ENCODE data around the gene FRRS1.

Gene FRRS1

DNA sequence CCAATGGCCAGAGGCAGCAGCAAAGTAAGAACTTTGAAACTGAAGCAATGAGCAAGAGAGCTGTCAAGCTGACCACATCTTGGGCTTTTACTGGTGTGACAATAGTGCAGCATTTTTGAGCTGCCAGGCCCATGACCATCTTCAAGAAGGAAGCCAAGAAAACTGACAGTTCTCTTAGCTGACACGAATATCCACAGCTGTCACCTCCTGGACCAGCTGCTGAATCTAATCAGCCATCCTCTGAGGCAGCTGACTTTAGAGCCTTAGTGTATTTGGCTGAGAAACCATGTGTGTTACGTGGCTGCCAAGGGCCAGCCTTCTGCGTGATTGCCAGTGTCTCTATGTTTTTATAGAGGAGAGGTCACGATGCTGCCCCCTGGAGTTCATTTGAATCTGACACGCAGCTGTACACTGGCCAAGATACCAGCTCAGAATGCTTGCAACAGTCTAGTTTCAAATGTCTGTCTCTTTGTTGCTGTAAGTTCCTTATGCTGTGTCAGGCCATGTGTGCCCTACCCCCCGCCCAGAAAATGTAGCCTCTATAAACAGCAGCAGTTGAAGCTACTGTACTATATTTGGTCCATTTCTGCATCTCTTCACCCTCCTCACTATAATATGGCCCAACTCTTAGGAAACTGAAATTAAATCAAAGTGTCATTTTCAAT is 80.8 kb downstream of the FRRS1 start:
- TF ChIP-seq EZH2phosphoT487 (IDR thresholded peaks at IDR 0.05; ENCODE audit: low read depth) = no peak
- TF ChIP-seq, protein P1, sequence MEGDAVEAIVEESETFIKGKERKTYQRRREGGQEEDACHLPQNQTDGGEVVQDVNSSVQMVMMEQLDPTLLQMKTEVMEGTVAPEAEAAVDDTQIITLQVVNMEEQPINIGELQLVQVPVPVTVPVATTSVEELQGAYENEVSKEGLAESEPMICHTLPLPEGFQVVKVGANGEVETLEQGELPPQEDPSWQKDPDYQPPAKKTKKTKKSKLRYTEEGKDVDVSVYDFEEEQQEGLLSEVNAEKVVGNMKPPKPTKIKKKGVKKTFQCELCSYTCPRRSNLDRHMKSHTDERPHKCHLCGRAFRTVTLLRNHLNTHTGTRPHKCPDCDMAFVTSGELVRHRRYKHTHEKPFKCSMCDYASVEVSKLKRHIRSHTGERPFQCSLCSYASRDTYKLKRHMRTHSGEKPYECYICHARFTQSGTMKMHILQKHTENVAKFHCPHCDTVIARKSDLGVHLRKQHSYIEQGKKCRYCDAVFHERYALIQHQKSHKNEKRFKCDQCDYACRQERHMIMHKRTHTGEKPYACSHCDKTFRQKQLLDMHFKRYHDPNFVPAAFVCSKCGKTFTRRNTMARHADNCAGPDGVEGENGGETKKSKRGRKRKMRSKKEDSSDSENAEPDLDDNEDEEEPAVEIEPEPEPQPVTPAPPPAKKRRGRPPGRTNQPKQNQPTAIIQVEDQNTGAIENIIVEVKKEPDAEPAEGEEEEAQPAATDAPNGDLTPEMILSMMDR (IDR thresholded peaks at IDR 0.05; ENCODE audit: low read depth, low read length) = peak; percentile 62
- Histone ChIP-seq H3K9ac (ENCODE audit: low read length) (no peak overlapping the region), H3K27me3 (ENCODE audit: low read depth, low read length) (no peaks in the 10 kb centered on the region), H3K36me3 (replicated peaks; ENCODE audit: low read depth, low read length) (no peaks in the 10 kb centered on the region), H3K27ac (ENCODE audit: low read length) (no peak overlapping the region), H3K4me2 (ENCODE audit: low read length) (peak overlapping the region; percentile 36; the same call in 1 of the 2 replicates), H3K79me2 (ENCODE audit: low read length) (no peaks in the 10 kb centered on the region), H3K9me3 (ENCODE audit: insufficient read depth, low read length) (no peaks in the 10 kb centered on the region), H3K4me3 (ENCODE audit: low read length) (no peak overlapping the region), H2AFZ (ENCODE audit: low read depth, low read length) (no peak overlapping the region), H4K20me1 (ENCODE audit: insufficient read depth, low read length) (no peaks in the 10 kb centered on the region), H3K4me1 (ENCODE audit: low read length) (no peaks in the 10 kb centered on the region)

DNA sequence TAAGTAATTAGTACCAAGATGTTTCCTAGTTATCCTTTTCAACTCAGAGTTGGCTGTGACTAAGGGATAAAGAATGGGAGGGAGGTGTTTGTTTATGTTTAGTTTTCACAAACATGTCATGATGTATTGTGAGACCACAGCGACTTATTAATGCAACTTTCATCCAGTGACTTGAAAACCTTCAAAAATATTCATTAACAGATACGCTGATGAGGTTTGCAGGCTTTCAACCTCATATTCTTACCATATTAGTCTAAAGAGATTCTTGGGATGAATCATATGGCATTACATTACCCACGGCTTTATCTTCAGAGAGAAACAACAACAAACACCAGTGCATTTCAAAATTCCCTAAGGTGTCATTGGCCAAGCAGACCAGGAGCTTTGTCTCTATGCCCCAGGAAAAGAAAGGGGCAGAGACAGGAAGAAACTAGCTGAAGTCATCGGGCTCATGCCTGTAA is 84.1 kb downstream of the FRRS1 start:
- Histone ChIP-seq H2AFZ (ENCODE audit: low read depth, low read length) (no peak overlapping the region), H3K9ac (ENCODE audit: low read length) (no peak overlapping the region), H3K27ac (ENCODE audit: low read length) (no peak overlapping the region), H3K9me3 (ENCODE audit: insufficient read depth, low read length) (no peaks in the 10 kb centered on the region), H3K4me1 (ENCODE audit: low read length) (no peaks in the 10 kb centered on the region), H3K27me3 (ENCODE audit: low read depth, low read length) (no peaks in the 10 kb centered on the region), H3K36me3 (replicated peaks; ENCODE audit: low read depth, low read length) (no peaks in the 10 kb centered on the region), H3K4me2 (ENCODE audit: low read length) (no peak overlapping the region), H3K4me3 (ENCODE audit: low read length) (no peak overlapping the region), H4K20me1 (ENCODE audit: insufficient read depth, low read length) (no peaks in the 10 kb centered on the region), H3K79me2 (ENCODE audit: low read length) (no peaks in the 10 kb centered on the region)
- TF ChIP-seq EZH2phosphoT487 (IDR thresholded peaks at IDR 0.05; ENCODE audit: low read depth) = no peak
- TF ChIP-seq, protein P1 (IDR thresholded peaks at IDR 0.05; ENCODE audit: low read depth, low read length) = no peak

DNA sequence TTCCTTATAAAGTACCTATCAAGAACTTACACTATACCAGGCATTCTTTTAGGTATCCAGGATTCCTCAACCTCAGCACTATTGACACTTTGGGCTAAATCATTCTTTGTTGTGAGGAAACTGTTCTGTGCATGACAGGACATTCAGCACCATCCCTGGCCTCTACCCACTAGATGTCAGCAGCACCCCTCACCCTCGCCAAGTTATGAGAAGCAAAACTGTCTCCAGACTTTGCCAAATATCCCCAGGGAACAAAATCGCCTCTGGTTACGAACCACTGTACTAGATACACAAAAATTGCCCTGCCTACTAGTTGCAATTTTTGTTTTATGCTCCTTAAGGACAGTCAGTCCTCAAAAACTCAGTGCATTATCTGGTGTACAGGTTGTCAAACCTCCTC is 84.9 kb downstream of the FRRS1 start:
- Histone ChIP-seq H3K36me3 (replicated peaks; ENCODE audit: low read depth, low read length) (no peaks in the 10 kb centered on the region), H4K20me1 (ENCODE audit: insufficient read depth, low read length) (no peaks in the 10 kb centered on the region), H3K27ac (ENCODE audit: low read length) (no peak overlapping the region), H3K9ac (ENCODE audit: low read length) (no peak overlapping the region), H3K4me1 (ENCODE audit: low read length) (no peaks in the 10 kb centered on the region), H2AFZ (ENCODE audit: low read depth, low read length) (no peak overlapping the region), H3K79me2 (ENCODE audit: low read length) (no peaks in the 10 kb centered on the region), H3K4me3 (ENCODE audit: low read length) (no peak overlapping the region), H3K9me3 (ENCODE audit: insufficient read depth, low read length) (no peaks in the 10 kb centered on the region), H3K27me3 (ENCODE audit: low read depth, low read length) (no peaks in the 10 kb centered on the region), H3K4me2 (ENCODE audit: low read length) (no peak overlapping the region)
- TF ChIP-seq EZH2phosphoT487 (IDR thresholded peaks at IDR 0.05; ENCODE audit: low read depth) = no peak
- TF ChIP-seq, protein P1 (IDR thresholded peaks at IDR 0.05; ENCODE audit: low read depth, low read length) = no peak; the same call in 1 of the 2 replicates

DNA sequence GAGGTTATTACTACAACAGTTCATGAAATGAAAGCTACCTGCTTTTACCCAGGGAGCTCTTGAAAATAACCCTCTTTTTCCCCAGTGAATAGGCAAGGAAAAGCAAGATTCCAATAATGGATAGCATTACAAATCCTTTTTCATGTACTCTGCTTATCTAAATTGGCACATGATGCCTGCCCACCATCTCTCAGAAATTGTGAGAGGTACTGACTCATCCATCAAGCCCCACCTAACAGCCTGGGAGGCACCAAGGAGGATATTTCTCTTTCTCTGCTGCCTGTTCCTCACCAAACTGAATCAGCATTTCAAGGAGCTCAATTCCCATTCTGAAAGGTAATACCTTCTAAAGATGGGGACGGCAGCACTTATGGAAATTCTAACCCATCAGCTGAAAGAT is 86.2 kb downstream of the FRRS1 start:
- Histone ChIP-seq H3K79me2 (ENCODE audit: low read length) (no peaks in the 10 kb centered on the region), H4K20me1 (ENCODE audit: insufficient read depth, low read length) (no peaks in the 10 kb centered on the region), H3K27me3 (ENCODE audit: low read depth, low read length) (no peaks in the 10 kb centered on the region), H2AFZ (ENCODE audit: low read depth, low read length) (no peak overlapping the region), H3K4me2 (ENCODE audit: low read length) (no peak overlapping the region), H3K4me1 (ENCODE audit: low read length) (no peaks in the 10 kb centered on the region), H3K4me3 (ENCODE audit: low read length) (no peak overlapping the region), H3K27ac (ENCODE audit: low read length) (no peak overlapping the region), H3K9me3 (ENCODE audit: insufficient read depth, low read length) (no peaks in the 10 kb centered on the region), H3K9ac (ENCODE audit: low read length) (no peak overlapping the region), H3K36me3 (replicated peaks; ENCODE audit: low read depth, low read length) (no peaks in the 10 kb centered on the region)
- TF ChIP-seq, protein P1 (IDR thresholded peaks at IDR 0.05; ENCODE audit: low read depth, low read length) = no peak
- no peak for TF ChIP-seq EZH2phosphoT487 (IDR thresholded peaks at IDR 0.05; ENCODE audit: low read depth)

Data from OCI-LY3 (cell line).